LNCaP clone FGC (cell line): Measurements from ENCODE around the gene TENM3.

Experiments used
- DNase-seq: peaks from one replicate; pipeline ENCODE4 v3.0.0-alpha.2; 2011; ENCODE audit warnings: low read depth
- H3K4me3 ChIP-seq: 2 replicates; pipeline ENCODE4 v1.5.1; 2011; ENCODE audit warnings: mild to moderate bottlenecking, low read depth, low read length, control low read depth
- TF ChIP-seq, protein P1 (sequence below): IDR thresholded peaks from 2 replicates; pipeline ENCODE4 v1.5.1; 2012; ENCODE audit warnings: mild to moderate bottlenecking; ENCODE audit not compliant: control insufficient read depth, insufficient read depth; ENCODE audit errors: extremely low read depth

The TENM3 gene

DNA sequence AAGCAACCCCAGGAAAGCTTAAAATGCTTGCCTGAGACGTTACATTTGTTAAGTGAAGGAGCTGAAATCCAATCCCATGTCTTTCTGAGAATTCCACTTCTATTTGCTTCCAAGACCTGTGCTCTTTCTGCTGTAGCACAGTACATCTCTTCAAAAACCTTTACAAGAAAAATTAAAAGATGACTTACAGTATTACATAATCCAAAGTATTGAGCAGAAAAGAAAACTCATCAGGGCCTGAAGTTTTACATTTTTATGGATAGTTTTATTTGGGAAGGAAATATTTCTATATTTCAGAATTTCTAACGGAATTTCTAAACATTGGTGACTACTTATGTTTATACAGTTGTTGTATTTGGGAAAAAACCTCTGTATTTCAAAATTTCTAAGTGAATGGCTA, 276.3 kb downstream of the TENM3 start:
- no peak overlapping the region for H3K4me3 ChIP-seq
- no peak for DNase-seq
- TF ChIP-seq, protein P1, sequence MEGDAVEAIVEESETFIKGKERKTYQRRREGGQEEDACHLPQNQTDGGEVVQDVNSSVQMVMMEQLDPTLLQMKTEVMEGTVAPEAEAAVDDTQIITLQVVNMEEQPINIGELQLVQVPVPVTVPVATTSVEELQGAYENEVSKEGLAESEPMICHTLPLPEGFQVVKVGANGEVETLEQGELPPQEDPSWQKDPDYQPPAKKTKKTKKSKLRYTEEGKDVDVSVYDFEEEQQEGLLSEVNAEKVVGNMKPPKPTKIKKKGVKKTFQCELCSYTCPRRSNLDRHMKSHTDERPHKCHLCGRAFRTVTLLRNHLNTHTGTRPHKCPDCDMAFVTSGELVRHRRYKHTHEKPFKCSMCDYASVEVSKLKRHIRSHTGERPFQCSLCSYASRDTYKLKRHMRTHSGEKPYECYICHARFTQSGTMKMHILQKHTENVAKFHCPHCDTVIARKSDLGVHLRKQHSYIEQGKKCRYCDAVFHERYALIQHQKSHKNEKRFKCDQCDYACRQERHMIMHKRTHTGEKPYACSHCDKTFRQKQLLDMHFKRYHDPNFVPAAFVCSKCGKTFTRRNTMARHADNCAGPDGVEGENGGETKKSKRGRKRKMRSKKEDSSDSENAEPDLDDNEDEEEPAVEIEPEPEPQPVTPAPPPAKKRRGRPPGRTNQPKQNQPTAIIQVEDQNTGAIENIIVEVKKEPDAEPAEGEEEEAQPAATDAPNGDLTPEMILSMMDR = no peak

DNA sequence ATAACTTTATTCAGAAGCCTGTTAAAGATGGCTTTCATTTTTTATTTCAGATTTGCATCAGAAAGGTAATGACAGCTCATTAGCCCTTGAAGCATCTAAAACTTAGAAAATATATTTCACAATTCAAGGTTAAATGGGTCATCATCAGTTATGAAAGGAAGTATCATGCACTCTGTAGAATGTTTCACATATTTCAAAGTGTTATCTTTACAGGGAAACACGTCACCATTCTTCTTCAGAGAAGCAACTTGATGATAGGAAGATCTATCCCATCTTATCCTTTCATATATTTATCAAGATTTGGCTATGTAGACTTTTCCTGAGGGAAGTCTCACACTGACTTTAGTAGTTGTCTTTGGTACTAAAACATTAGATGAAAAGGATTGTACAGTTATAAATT, 277.8 kb downstream of the TENM3 start:
- no peak for DNase-seq
- H3K4me3 ChIP-seq = no peak overlapping the region
- TF ChIP-seq, protein P1 = no peak

DNA sequence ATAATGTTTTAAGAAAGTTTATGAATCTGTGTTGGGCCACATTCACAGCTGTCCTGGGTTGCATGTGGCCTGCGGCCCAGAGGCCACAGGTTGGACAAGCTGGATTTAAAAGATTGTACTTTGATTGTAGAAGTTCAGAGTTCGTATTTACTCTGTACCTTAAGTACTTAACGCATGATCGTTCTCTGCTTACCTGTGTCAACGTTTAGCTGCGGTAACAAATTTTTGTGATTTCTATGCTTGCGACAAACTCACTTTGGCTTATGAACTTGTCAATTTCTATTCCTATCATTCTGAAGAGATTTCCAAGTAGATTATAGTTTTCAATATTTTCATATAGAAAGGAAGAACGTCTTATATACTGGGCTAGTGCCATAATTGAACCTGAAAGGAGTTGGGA, 285.6 kb downstream of the TENM3 start:
- H3K4me3 ChIP-seq = no peak overlapping the region
- TF ChIP-seq, protein P1 = no peak
- DNase-seq = no peak

DNA sequence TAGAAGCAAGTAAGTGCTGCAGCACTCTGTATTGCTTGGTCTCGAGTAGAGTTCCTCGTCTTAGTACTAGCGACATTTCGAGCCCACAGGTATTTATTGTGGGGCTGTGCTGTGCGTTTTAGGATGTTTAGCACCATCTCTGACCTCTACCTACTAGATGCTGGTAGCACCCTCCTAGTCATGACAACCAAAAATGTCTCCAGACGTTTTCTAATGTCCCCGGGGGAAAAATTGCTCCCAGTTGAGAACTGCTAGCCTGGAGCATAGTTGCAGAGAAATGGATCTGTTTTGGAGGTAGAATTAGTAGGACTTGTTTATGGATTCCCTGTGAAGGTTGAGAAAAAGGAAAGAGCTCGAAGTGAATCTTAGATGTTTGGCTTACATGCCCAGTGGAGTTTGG, 287.2 kb downstream of the TENM3 start:
- no peak for DNase-seq
- TF ChIP-seq, protein P1 = no peak
- no peak overlapping the region for H3K4me3 ChIP-seq

DNA sequence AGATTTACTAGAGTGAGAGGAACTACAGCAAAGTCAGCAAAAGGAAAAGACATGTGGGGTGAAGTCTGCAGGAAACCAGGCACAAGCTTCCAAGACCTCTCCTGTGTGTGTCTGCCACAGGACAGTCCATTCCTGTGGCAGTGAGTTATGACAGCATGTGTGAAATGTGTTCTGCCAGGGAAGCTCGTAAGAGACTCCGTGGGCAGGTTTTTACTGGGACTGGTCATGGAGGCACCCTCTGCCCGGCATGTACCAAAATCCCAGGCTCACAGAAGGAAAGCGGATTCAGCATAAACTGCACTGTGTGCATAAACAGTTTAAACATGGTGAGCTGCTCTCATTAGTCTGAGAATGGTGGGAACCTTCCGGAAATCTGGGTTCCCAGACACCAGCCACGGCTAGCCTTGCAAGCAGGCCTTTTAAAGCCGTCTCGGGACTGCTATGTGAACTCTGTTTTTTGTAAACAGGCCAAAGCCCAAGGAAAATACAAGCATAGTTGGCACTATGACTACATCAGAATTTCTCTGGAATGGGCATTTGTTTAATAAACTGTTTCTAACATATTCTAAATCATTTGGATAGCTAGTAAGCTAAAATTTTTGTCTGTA, 288.5 kb downstream of the TENM3 start:
- TF ChIP-seq, protein P1 = no peak
- H3K4me3 ChIP-seq = no peak overlapping the region
- no peak for DNase-seq

DNA sequence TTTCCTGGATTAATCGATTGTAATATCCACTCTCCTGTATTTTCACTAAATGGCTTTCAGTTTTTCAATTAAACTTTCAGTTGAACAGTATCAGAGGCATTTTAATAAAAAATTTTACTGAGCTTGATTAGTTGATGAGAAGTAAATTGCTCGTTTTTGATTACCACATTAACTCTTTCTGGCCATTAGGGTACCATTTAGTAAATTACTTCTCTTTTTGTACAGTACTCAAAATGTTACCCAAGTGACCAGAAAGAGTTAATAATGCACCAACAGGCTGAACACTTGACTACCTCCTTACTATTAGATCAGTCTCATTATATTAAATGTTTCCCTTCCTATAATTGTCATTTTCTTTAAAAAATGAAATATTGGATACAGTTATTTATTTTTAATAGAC, 289.2 kb downstream of the TENM3 start:
- no peak for DNase-seq
- H3K4me3 ChIP-seq = no peak overlapping the region
- TF ChIP-seq, protein P1 = no peak

DNA sequence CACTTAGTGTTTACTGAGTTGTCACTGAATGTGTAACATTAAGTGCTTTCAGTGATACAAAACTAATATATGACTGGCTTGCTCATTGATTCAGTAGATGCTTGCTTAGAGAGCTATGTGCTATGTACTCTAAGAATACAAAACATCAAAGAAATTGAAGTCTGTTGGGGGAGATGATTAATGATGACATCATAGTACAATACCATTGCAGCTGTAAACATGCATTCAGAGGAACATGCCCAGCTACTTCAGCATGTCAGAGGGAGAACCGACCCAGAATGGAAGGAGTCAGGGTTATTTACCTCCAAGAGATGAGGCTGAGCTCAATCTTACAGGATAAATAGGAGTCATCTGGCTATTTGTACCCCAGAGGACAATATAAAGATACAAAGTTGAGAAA, 290.8 kb downstream of the TENM3 start:
- DNase-seq = no peak
- TF ChIP-seq, protein P1 = no peak
- no peak overlapping the region for H3K4me3 ChIP-seq
